Measurements from ENCODE around the gene C3. TPM values are rescaled to one million over a fixed set of nuclear protein-coding genes. Genes with fewer than 3 reads are reported as not detected.
A peak's percentile ranks its signal among the peaks of the same experiment; 100 is the strongest.

Gene C3
- total RNA-seq, 4 donors from 2014 or later = 1,035 to 6,271 (median 2,305) TPM

- ATAC-seq (ENCODE audit: low FRiP score) = no peak
- no peak for TF ChIP-seq CTCF (IDR thresholded peaks at IDR 0.05)
Observed at GRCh38 chr19:6721773-6722172, 1.3 kb upstream of the C3 start.

GRCh38 chr19:6721138-6721474 lies 656 bp upstream of the C3 start:
- no peak for TF ChIP-seq CTCF (IDR thresholded peaks at IDR 0.05)
- DNase-seq (ENCODE audit: low spot score) (no peak), ATAC-seq (ENCODE audit: low FRiP score) (no peak)

More at GRCh38 chr19:6721773-6722172, 1.3 kb upstream of the C3 start:
- DNase-seq (ENCODE audit: low spot score) = no peak

GRCh38 chr19:6719992-6720368 lies 470 bp downstream of the C3 start:
- no peak for TF ChIP-seq CTCF (IDR thresholded peaks at IDR 0.05)
- no peak for ATAC-seq (ENCODE audit: low FRiP score)
- no peak for DNase-seq (ENCODE audit: low spot score)

- no peak for ATAC-seq (ENCODE audit: low FRiP score)
Observed at GRCh38 chr19:6719540-6719861, 949 bp downstream of the C3 start.

GRCh38 chr19:6718741-6719539 lies 1.5 kb downstream of the C3 start:
- TF ChIP-seq CTCF (IDR thresholded peaks at IDR 0.05) = no peak
- DNase-seq (ENCODE audit: low spot score) = no peak
- peak; percentile 58 for ATAC-seq (ENCODE audit: low FRiP score)

More at GRCh38 chr19:6719540-6719861, 949 bp downstream of the C3 start:
- no peak for DNase-seq (ENCODE audit: low spot score)
- TF ChIP-seq CTCF (IDR thresholded peaks at IDR 0.05) = no peak

GRCh38 chr19:6718111-6718740 lies 2.2 kb downstream of the C3 start:
- DNase-seq (ENCODE audit: low spot score) (no peak), ATAC-seq (ENCODE audit: low FRiP score) (no peak)
- no peak for TF ChIP-seq CTCF (IDR thresholded peaks at IDR 0.05)

- no peak for TF ChIP-seq CTCF (IDR thresholded peaks at IDR 0.05)
- no peak for ATAC-seq (ENCODE audit: low FRiP score)
- no peak for DNase-seq (ENCODE audit: low spot score)
Observed at GRCh38 chr19:6717441-6717971, 2.9 kb downstream of the C3 start.
